Tibial artery (tissue), 4 donors: Measurements from ENCODE around the gene LIPC.

Source experiments
- DNase-seq, 2 donors: peaks; one replicate each; pipeline ENCODE4 v3.0.0-alpha.2; 2019
- H3K27ac ChIP-seq, 2 donors: fragments of 200-600 bp; sonication (generic) in 1 of 2; 1 replicate in 1 of 2; 2 replicates in 1 of 2; pipeline ENCODE4 v1.5.1; 2018 to 2019; ENCODE audit warnings: mild to moderate bottlenecking in 1 of 2
- H3K27me3 ChIP-seq, 2 donors: fragments of 200-600 bp; sonication (generic) in 1 of 2; one replicate each; pipeline versions ENCODE4 v1.5.1 to v1.6.0; 2016 to 2019
- H3K36me3 ChIP-seq, 3 donors: fragments of 200-600 bp; sonication (generic) in 2 of 3; one replicate each; pipeline ENCODE4 v1.5.1; 2016 to 2019; ENCODE audit warnings: mild to moderate bottlenecking in 2 of 3
- H3K4me1 ChIP-seq, 4 donors: fragments of 200-600 bp; sonication (generic) in 2 of 4; 1 replicate in 3 of 4; 2 replicates in 1 of 4; pipeline ENCODE4 v1.5.1; 2016 to 2019
- H3K4me3 ChIP-seq, 2 donors: fragments of 200-600 bp; sonication (generic) in 1 of 2; 1 replicate in 1 of 2; 2 replicates in 1 of 2; pipeline ENCODE4 v1.5.1; 2018 to 2019; ENCODE audit warnings: mild to moderate bottlenecking in 2 of 2
- H3K9me3 ChIP-seq, 3 donors: fragments of 200-600 bp; sonication (generic) in 1 of 3; one replicate each; pipeline ENCODE4 v1.5.1; 2016 to 2019
- CTCF ChIP-seq, 2 experiments: fragments of 200-600 bp in 1 of 2; fragments of 450-650 bp in 1 of 2; IDR thresholded peaks; one replicate each; pipeline ENCODE4 v1.5.1; 2017 to 2019; ENCODE audit warnings: antibody characterized with exemption in 2 of 2, mild to moderate bottlenecking in 1 of 2, moderate library complexity in 1 of 2
- intact Hi-C: fragments of 100-400 bp; cut with DNase I; formaldehyde crosslinking; loops from one replicate; pipeline ENCODE4 v1.15.0; 2023; ENCODE audit warnings: low total_unique reads

LIPC gene

GRCh38 chr15:58608129-58608590 lies 176.4 kb downstream of the LIPC start:
- intact Hi-C loops, result no loop called here
- DNase-seq, result no peak
- H3K9me3 ChIP-seq, result no peaks in the 10 kb centered on the region
- no peak for TF ChIP-seq CTCF (IDR thresholded peaks at IDR 0.05)
- H3K27ac ChIP-seq, result no peak overlapping the region
- H3K27me3 ChIP-seq, result no peaks in the 10 kb centered on the region
- no peaks in the 10 kb centered on the region for H3K4me1 ChIP-seq
- no peak overlapping the region for H3K4me3 ChIP-seq
- peaks cover 14 to 21% (median 16%) of the 10 kb centered on the region in 3 donors for H3K36me3 ChIP-seq

- no peak for TF ChIP-seq CTCF (IDR thresholded peaks at IDR 0.05)
- H3K4me1 ChIP-seq, result no peaks in the 10 kb centered on the region
- no peak for DNase-seq
- H3K9me3 ChIP-seq, result peaks cover 0 to 2% (median under 1%) of the 10 kb centered on the region in 3 donors
- no peaks in the 10 kb centered on the region for H3K27me3 ChIP-seq
- no peak overlapping the region for H3K4me3 ChIP-seq
- intact Hi-C loops, result no loop called here
- no peak overlapping the region for H3K27ac ChIP-seq
- peaks cover 15 to 21% (median 19%) of the 10 kb centered on the region in 3 donors for H3K36me3 ChIP-seq
Measured at GRCh38 chr15:58608711-58609110, 176.9 kb downstream of the LIPC start.

- no peak for TF ChIP-seq CTCF (IDR thresholded peaks at IDR 0.05)
- Histone ChIP-seq H3K4me3 (no peak overlapping the region), H3K4me1 (no peaks in the 10 kb centered on the region), H3K9me3 (peaks cover 3 to 13% (median 3%) of the 10 kb centered on the region in 3 donors), H3K36me3 (peaks cover 28 to 45% (median 40%) of the 10 kb centered on the region in 3 donors), H3K27ac (no peak overlapping the region), H3K27me3 (no peaks in the 10 kb centered on the region)
- intact Hi-C loops, result no loop called here
- DNase-seq, result no peak
Measured at GRCh38 chr15:58611731-58612676, 180.2 kb downstream of the LIPC start.

GRCh38 chr15:58616171-58616570 lies 184.4 kb downstream of the LIPC start:
- Histone ChIP-seq H3K36me3 (peaks cover 27 to 43% (median 39%) of the 10 kb centered on the region in 3 donors), H3K4me1 (no peaks in the 10 kb centered on the region), H3K27ac (no peak overlapping the region), H3K4me3 (no peak overlapping the region), H3K9me3 (peaks cover 3 to 13% (median 3%) of the 10 kb centered on the region in 3 donors), H3K27me3 (no peaks in the 10 kb centered on the region)
- no peak for TF ChIP-seq CTCF (IDR thresholded peaks at IDR 0.05)
- no peak for DNase-seq
- intact Hi-C loops, result no loop called here
